ENCODE measurements around the gene DYNC2I2. TPM values are rescaled to one million over a fixed set of nuclear protein-coding genes. Genes with fewer than 3 reads are reported as not detected.

Gene DYNC2I2
- total RNA-seq, 1 donor from 2014 or later = 24.0 TPM

GRCh38 chr9:128614728-128615127 lies 41.9 kb downstream of the DYNC2I2 start:
- Mint-ChIP-seq H3K27ac (ENCODE audit: unreplicated experiment) (peak overlapping the region; percentile 65), H3K9me3 (ENCODE audit: low read depth) (no peaks in the 10 kb centered on the region), H3K4me3 (ENCODE audit: unreplicated experiment) (no peak overlapping the region), H3K27me3 (ENCODE audit: low read depth) (no peaks in the 10 kb centered on the region), H3K36me3 (ENCODE audit: low read depth) (peaks cover 68% of the 10 kb centered on the region), H3K4me1 (ENCODE audit: low read depth) (peaks cover 9% of the 10 kb centered on the region)
- TF ChIP-seq CTCF (IDR thresholded peaks at IDR 0.05) = no peak
- DNase-seq (ENCODE audit: low spot score) = no peak

GRCh38 chr9:128611600-128612394 lies 44.9 kb downstream of the DYNC2I2 start:
- H3K27ac Mint-ChIP-seq (ENCODE audit: unreplicated experiment) = peak overlapping the region; percentile 17
- H3K27me3 Mint-ChIP-seq (ENCODE audit: low read depth) = no peaks in the 10 kb centered on the region
- peaks cover 9% of the 10 kb centered on the region for H3K4me1 Mint-ChIP-seq (ENCODE audit: low read depth)
- TF ChIP-seq CTCF (IDR thresholded peaks at IDR 0.05) = no peak
- H3K4me3 Mint-ChIP-seq (ENCODE audit: unreplicated experiment) = no peak overlapping the region
- DNase-seq (ENCODE audit: low spot score) = no peak
- no peaks in the 10 kb centered on the region for H3K9me3 Mint-ChIP-seq (ENCODE audit: low read depth)
- H3K36me3 Mint-ChIP-seq (ENCODE audit: low read depth) = peaks cover 67% of the 10 kb centered on the region

- peaks cover 9% of the 10 kb centered on the region for H3K4me1 Mint-ChIP-seq (ENCODE audit: low read depth)
- no peak for TF ChIP-seq CTCF (IDR thresholded peaks at IDR 0.05)
- DNase-seq (ENCODE audit: low spot score) = no peak
- H3K4me3 Mint-ChIP-seq (ENCODE audit: unreplicated experiment) = no peak overlapping the region
- no peaks in the 10 kb centered on the region for H3K27me3 Mint-ChIP-seq (ENCODE audit: low read depth)
- H3K27ac Mint-ChIP-seq (ENCODE audit: unreplicated experiment) = no peak overlapping the region
- peaks cover 66% of the 10 kb centered on the region for H3K36me3 Mint-ChIP-seq (ENCODE audit: low read depth)
- no peaks in the 10 kb centered on the region for H3K9me3 Mint-ChIP-seq (ENCODE audit: low read depth)
Observed at GRCh38 chr9:128610897-128611296, 45.8 kb downstream of the DYNC2I2 start.

GRCh38 chr9:128607642-128608350 lies 48.9 kb downstream of the DYNC2I2 start:
- no peak overlapping the region for H3K27ac Mint-ChIP-seq (ENCODE audit: unreplicated experiment)
- H3K4me3 Mint-ChIP-seq (ENCODE audit: unreplicated experiment) = no peak overlapping the region
- TF ChIP-seq CTCF (IDR thresholded peaks at IDR 0.05) = no peak

GRCh38 chr9:128603697-128604096 lies 53.0 kb downstream of the DYNC2I2 start:
- no peak for DNase-seq (ENCODE audit: low spot score)
- Mint-ChIP-seq H3K27ac (ENCODE audit: unreplicated experiment) (peak overlapping the region; percentile 34), H3K4me3 (ENCODE audit: unreplicated experiment) (no peak overlapping the region), H3K36me3 (ENCODE audit: low read depth) (peaks cover 51% of the 10 kb centered on the region), H3K9me3 (ENCODE audit: low read depth) (no peaks in the 10 kb centered on the region), H3K4me1 (ENCODE audit: low read depth) (no peaks in the 10 kb centered on the region), H3K27me3 (ENCODE audit: low read depth) (no peaks in the 10 kb centered on the region)
- TF ChIP-seq CTCF (IDR thresholded peaks at IDR 0.05) = no peak

More at GRCh38 chr9:128607642-128608350, 48.9 kb downstream of the DYNC2I2 start:
- DNase-seq (ENCODE audit: low spot score) = no peak
- H3K9me3 Mint-ChIP-seq (ENCODE audit: low read depth) = no peaks in the 10 kb centered on the region
- no peaks in the 10 kb centered on the region for H3K27me3 Mint-ChIP-seq (ENCODE audit: low read depth)
- no peaks in the 10 kb centered on the region for H3K4me1 Mint-ChIP-seq (ENCODE audit: low read depth)
- peaks cover 59% of the 10 kb centered on the region for H3K36me3 Mint-ChIP-seq (ENCODE audit: low read depth)

All from chondrocyte (in vitro differentiated cells).